GM11168 (cell line): ENCODE data around the gene PLEKHH2.

ENCODE experiments used
- in situ Hi-C: fragments of 300-500 bp; cut with MboI; formaldehyde crosslinking; loops from one replicate; pipeline ENCODE4 v1.12.0; 2022; ENCODE audit warnings: low sequenced_read_pairs; ENCODE audit not compliant: unreplicated experiment

The PLEKHH2 gene

DNA sequence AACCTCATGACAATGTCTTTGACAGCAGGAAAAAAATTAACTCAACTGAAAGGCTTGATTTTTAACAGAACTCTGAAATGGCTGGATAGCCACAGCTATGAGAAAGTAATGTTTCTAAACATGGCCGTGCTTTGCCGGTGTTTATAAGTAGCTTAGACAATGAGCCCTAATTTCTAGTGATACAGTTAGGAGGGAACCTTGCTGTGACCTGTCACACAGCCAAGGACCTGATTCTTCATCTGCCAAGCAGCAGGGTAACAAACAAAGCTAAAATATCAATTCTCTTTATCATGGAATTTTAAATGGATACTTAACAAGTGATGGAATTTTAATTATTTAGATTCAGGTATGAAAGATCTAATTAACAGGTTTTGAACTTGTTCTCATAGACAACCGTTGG lies 112.5 kb downstream of the PLEKHH2 start:
- in situ Hi-C loops = no loop called here

GRCh38 chr2:43751476-43751990 lies 114.5 kb downstream of the PLEKHH2 start:
- in situ Hi-C loops = no loop called here

DNA sequence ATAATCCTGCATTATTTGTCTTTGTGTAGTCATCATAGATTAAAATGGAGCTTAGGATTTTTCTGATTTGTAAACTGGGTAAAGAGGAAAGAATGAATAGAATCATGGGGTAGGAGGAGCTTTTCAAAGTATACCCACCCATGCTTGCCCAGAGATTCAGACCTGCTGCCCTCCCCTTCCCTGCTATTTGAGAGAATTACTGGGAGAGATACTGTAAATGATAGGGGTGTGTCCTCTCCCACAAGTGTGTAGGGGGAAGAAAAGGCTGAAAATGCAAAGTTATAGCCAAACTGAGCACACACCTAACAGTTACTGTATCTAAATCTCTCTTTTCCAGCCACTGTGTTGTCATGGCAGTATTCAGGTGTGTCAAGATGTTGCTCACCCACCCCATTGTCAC lies 115.2 kb downstream of the PLEKHH2 start:
- in situ Hi-C loops = no loop called here

GRCh38 chr2:43754180-43754579 lies 117.1 kb downstream of the PLEKHH2 start:
- in situ Hi-C loops = no loop called here

GRCh38 chr2:43758739-43759138 lies 121.7 kb downstream of the PLEKHH2 start:
- in situ Hi-C loops = no loop called here

GRCh38 chr2:43759195-43759594 lies 122.1 kb downstream of the PLEKHH2 start:
- in situ Hi-C loops = no loop called here

- in situ Hi-C loops = no loop called here
Observed at GRCh38 chr2:43762286-43762685, 125.2 kb downstream of the PLEKHH2 start.

GRCh38 chr2:43763091-43763490 lies 126.0 kb downstream of the PLEKHH2 start:
- in situ Hi-C loops = no loop called here

DNA sequence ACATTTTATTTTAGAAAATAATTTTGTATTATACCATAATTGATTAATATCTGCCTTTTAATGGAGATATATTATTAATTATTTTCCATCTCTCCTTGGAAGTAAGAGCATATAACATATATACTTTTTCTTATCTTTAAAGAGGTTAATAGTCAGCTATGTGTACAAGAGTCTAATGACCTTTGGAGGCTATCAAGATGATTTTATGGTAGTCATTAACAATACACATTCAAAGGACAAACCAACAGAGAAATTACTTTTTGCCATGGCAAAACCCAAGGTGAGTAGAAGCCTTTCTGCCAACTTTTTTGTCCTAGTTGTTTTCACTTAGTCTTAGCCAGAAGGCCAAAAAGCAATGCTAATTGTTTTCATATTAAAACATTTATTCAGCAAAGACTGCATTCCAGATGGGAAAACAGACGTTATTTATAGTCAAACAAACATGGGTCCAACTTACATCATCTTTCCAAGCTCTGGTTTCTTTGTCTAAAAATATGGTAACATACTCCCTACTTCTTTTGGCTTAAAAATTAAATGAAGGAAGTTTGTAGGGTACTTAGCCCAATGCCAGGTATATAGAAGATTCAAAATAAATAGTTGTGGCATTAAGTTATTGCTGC lies 127.1 kb downstream of the PLEKHH2 start:
- in situ Hi-C loops = no loop called here

DNA sequence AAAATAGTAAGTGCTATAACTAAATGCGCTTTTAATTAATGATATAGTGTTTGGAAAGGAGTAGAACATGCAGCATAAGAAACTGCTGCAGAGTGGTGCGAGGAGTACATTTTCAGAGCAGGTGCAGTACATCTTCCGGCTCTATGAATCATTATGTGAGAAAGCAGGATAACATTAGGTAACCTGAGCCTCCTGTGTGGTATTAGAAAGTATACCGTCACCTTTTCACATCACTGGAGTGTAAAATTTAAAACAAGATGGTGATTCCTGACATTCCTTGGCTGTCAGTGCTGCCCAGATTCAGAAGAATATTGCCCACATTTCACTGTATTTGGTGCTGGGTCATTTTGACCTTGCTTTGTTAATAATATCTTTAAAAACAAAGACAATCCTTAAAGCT lies 128.9 kb downstream of the PLEKHH2 start:
- in situ Hi-C loops = no loop called here

- in situ Hi-C loops = no loop called here
Observed at GRCh38 chr2:43773876-43774613, 137.0 kb downstream of the PLEKHH2 start, which contains the start of gene DYNC2LI1. TSS of gene DYNC2LI1 (plus strand) at chr2:43774039. CDS start at chr2:43774139, 100 bp downstream.

- in situ Hi-C loops = no loop called here
Observed at GRCh38 chr2:43774617-43775016, 137.6 kb downstream of the PLEKHH2 start.

DNA sequence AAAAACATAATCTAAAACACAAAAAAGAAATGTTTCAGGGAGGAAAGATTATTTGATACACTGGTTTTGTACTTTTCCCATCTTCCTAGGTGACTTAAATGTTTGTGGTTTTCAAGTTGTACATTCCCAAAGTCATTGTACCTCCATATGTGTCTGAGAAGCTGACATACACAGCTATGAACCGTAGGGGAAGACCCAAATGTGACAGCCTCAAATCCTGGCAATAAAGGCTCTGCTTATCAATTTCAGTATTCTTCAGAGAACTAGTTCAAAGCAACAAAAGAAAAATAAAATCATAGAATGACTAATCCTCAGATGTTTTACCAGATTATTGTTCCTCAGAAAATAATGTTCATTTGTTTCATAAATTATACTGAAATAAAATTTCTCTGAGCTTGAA lies 139.3 kb downstream of the PLEKHH2 start:
- in situ Hi-C loops = no loop called here

DNA sequence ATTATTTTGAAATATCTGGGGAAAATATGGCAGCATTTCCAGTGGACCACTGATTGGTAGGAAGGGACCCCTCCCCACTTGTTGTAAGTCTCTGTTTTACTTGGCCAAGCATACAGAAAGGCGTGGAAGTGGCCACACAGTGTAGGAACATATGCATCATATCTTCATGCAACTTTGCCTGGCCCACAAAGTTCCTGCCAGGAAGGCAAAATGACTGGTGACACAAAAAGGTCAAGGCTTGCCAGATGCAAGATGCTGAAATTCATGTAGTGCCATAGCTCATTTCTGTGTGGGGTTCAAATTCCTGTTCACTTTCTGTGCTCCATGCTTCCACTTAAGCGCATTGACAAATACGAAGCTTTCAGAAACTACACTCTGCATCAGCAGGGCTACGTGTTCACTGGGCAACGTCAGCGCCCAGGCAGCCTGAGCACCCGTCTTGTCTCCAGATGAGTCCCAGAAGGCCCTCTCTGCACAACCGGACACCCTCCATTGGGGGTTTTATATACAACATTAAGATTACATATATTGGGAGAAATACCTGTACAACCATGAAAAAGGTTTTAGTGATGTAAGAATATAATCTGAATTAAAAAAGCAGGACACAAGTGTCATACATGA lies 140.4 kb downstream of the PLEKHH2 start:
- in situ Hi-C loops = no loop called here

DNA sequence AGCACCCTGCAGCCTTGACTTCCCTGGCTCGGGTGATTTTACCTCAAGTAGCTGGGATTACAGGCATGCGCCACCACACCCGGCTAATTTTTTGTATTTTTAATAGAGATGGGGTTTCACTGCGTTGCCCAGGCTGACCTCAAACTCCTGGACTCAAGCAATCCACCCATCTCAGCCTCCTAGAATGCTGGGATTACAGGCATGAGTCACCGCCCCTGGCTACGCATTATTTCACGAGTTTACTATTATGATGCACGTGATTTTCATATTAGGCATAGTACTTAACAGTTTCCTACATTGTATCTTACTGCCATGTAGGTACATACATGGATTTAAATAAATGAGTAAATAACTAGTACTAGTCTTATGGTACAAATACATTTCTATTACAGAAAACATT lies 141.2 kb downstream of the PLEKHH2 start:
- in situ Hi-C loops = no loop called here

DNA sequence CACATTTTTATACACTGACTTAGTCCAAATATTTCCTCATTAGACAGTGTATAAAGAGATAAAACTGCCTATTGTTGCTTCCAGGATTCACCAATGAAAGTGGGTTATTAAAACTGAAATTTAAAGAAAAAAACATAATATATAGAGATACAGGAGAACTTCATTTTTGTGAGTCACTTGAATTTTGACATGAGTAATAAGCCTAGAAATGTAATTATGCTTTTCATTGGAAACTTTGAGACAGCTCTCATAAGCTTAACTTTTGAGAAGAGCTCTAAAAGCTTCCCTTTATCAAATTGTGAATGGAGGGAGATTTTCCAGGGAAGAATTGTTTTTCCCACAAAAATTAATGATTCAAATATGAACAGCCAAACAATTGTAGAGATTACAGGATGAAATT lies 150.8 kb downstream of the PLEKHH2 start:
- in situ Hi-C loops = no loop called here

DNA sequence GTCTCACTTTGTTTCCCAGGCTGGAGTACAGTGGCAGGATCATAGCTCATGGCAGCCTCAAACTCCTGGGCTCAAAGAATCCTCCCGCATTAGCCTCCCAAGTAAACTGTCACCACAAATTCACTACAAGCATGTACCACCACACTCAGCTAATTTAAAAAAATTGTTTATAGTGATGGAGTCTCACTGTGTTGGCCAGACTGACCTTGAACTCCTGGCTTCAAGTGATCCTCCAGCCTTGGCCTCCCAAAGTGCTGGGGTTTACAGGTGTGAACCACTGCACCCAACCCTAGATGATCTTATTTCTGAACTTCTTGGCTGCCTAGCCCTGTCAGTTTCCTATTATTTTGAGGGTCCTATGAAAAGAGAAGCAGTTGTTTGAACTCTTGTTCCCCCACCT lies 151.6 kb downstream of the PLEKHH2 start:
- in situ Hi-C loops = no loop called here

DNA sequence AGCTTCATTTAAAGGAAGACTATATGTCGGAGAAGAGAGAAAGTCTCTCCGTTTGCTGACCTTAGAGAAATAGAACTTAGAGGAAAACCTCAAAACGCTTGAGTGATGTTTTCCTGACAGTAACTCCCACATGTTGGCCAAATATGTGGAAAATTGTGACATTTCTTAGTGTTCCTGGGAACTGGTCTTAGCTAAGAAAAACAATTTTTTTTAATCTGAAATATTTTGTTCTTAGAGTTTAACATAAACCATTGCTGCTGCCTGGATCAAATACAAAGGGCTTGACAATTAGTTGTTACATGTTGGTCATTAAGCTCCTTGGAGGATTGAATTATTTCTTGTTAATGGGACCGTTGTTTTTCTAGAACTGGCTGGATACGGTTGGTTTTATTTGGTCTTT lies 153.1 kb downstream of the PLEKHH2 start:
- in situ Hi-C loops = no loop called here

DNA sequence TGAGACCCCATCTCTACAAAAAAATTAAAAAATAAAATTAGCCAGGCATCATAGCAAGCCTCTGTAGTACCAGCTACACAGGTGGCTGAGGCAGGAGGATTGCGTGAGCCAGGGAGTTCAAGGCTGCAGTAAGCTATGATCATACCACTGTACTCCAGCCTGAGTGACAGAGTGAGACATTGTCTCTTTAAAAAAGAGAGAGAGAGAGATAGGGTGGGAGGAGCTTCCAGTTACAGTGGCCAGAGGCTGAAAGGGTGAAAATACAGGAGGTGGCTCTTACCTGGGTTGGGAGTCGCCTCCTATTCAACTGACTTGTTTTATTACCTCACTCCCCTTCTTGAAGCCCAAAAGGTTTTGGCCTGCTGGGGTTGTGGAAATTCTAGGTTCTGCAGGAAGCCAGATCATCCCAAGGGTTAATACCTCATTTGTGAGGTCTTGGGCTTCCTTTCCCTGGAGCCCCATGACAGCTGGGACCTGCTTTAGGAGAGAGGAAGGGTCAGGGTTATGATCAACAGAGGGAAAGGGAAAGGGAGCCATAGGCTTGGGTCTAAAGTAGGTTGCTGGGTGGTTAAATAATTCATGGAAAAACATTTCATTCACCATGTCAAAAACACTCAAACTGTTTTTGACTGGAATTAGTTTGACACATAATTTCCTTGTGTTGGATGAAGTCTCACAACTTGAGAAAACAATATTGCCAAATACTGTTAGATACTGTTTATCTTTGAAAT lies 154.1 kb downstream of the PLEKHH2 start:
- in situ Hi-C loops = no loop called here

DNA sequence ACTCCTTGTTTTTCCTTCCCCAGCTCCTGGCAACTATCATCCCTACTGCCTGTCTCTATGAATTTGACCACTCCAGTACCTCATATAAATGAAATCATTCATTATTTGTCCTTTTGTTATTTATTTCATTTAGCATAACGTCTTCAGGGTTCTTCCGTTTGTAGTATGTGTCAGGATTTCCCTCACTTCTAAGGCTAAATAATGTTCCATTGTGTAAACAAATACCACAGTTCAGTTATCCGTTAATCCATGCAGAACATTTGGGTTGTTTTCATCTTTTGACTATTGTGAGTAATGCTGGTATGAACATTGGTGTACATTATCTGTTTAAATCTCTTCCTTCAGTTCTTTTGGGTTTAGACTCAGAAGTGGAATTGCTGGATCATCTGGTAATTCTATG lies 155.6 kb downstream of the PLEKHH2 start:
- in situ Hi-C loops = no loop called here

DNA sequence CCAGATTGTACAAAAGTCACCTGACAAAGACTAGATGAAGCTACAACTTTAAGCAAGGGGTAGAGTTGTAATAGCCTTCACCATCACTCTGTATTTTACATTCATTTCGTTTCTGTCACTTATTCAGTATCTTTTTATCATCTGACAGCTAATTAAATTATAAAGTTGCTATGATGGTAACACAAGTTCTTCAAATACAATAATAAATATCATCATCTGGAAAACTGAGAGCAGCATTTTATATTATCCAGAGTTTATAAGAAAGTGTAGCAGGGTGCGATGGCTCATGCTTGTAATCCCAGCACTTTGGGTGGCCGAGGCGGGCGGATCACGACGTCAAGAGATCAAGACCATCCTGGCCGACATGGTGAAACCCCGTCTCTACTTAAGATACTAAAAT lies 157.9 kb downstream of the PLEKHH2 start:
- in situ Hi-C loops = no loop called here
